ENCODE data around the gene SNX9. TPM values are rescaled to one million over a fixed set of nuclear protein-coding genes. Genes with fewer than 3 reads are reported as not detected.

Gene SNX9
- total and polyA plus RNA-seq, 2 of the 4 experiments (the other 2 are of a cell fraction) = 35.3 to 41.2 TPM

DNA sequence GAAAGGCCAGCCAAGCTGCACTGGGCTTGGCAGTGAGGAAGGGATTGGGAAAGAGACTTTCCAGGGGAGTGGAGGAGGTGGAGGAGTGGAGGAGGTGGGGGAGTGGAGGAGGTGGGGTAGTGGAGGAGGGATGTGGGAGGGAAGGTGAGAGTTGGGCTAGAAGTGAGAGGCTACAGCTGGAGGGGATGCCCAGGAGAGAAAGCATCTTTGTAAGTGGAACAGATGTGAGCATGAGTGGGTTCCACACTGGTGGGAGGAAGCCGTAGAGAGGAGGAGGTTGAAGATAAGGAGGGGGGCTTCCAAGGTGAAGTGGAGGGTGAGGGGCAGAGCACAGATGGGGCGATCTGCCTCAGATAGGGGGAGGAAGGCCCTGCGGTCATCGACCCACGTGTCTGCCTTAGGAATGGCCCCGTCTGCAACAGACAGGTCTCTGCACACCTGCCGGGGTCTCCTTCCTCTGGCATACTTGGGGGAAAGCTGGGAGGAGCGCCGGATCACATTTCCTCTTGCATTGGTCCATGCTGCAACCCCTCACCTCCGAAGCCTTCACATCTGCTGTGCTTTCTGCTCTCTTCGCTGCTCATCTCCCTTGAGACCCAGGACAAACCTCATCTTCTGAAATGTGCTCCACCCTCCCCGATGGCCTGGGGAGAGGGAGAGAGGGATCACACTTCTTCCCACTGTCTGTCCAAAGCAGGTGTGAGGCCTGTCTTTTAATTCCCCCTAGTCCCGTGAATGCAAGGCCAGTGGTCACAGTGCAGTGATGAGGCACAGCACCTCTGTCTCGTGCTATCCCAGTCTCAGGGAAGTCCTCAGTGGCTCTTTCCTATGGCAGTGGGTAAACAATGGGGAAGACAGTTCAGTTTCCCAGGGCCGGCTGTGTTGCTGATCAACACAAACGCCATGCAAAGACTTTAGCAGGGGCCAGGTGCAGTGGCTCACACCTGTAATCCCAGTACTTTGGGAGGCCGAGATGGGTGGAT lies 48.6 kb upstream of the SNX9 start:
- no peak for ATAC-seq (ENCODE audit: low read depth)

More for the DNA sequence above, 48.6 kb upstream of the SNX9 start:
- Histone ChIP-seq H3K4me2 (ENCODE audit: low read depth, low read length) (no peak overlapping the region), H3K9me3 (ENCODE audit: control insufficient read depth, insufficient read depth, low read length) (no peaks in the 10 kb centered on the region), H4K8ac (ENCODE audit: low read depth in 2 of 2, low read length in 2 of 2) (no peak overlapping the region), H3K27me3 (ENCODE audit: control insufficient read depth, insufficient read depth, low read length) (no peaks in the 10 kb centered on the region), H3K4me3 (ENCODE audit: insufficient read depth, low read depth, low read length) (no peak overlapping the region), H3K56ac (ENCODE audit: extremely low read depth, insufficient read depth, low read length) (no peak overlapping the region), H2AK5ac (ENCODE audit: low read depth, low read length) (peak overlapping the region; percentile 44; the same call in 1 of the 2 replicates), H3K9ac (ENCODE audit: low read depth, low read length) (no peak overlapping the region), H2BK120ac (ENCODE audit: low read depth, low read length) (no peak overlapping the region), H2BK15ac (ENCODE audit: low read depth, low read length) (no peak overlapping the region; the same call in 2 of the 3 replicates), H3K9me1 (ENCODE audit: insufficient read depth, low read length) (peaks cover 8% of the 10 kb centered on the region), H4K20me1 (ENCODE audit: insufficient read depth, low read length) (no peaks in the 10 kb centered on the region), H3K4ac (ENCODE audit: low read depth, low read length) (no peak overlapping the region), H2BK5ac (ENCODE audit: low read depth, low read length, poor library complexity, severe bottlenecking) (no peak overlapping the region), H3K27ac (ENCODE audit: insufficient read depth, low read length) (no peak overlapping the region), H3K4me1 (ENCODE audit: control insufficient read depth, insufficient read depth, low read length) (peaks cover 2% of the 10 kb centered on the region), H3K36me3 (ENCODE audit: control insufficient read depth, insufficient read depth, low read length) (no peaks in the 10 kb centered on the region), H3K18ac (ENCODE audit: low read depth, low read length) (no peak overlapping the region), H3K14ac (replicated peaks; ENCODE audit: low read depth, low read length) (no peak overlapping the region), H2BK20ac (ENCODE audit: low read depth, low read length) (no peak overlapping the region), H4K5ac (ENCODE audit: low read depth, low read length) (no peak overlapping the region), H3K23ac (ENCODE audit: low read depth, low read length) (no peak overlapping the region), H2AK9ac (replicated peaks; ENCODE audit: low read depth, low read length, poor library complexity) (no peak overlapping the region), H4K91ac (ENCODE audit: insufficient read depth, low read depth, low read length) (no peak overlapping the region), H3K79me1 (ENCODE audit: low read depth in 1 of 2, low read length in 2 of 2) (peaks cover 0 to 4% of the 10 kb centered on the region in 2 experiments; a peak in 1 of 4 replicates), H2AFZ (replicated peaks; ENCODE audit: low read length, poor library complexity) (no peak overlapping the region)
- ChIA-PET POLR2A (ENCODE audit: unreplicated experiment) (no interaction called here), CTCF (no interaction called here)
- 83% methylated on average over 4 of the region's 17 CpGs; no CpG with 5 or more reads in 1 of the 2 experiments for WGBS, 2 experiments (ENCODE audit: extremely low coverage in 2 of 2, insufficient read length in 1 of 2)
- in situ Hi-C loops (cut with MboI; ENCODE audit: low sequenced_read_pairs) = no loop called here
- no peak for DNase-seq
- intact Hi-C loops (cut with micrococcal nuclease) = no loop called here
- dilution Hi-C loops (cut with HindIII; ENCODE audit: low sequenced_read_pairs, unreplicated experiment) = no loop called here
- no peak for TF ChIP-seq SMC3 (IDR thresholded peaks at IDR 0.05; ENCODE audit: low read depth, low read length)
- no peak for TF ChIP-seq MXI1 (IDR thresholded peaks at IDR 0.05; ENCODE audit: borderline replicate concordance, low read depth, low read length)
- no peak for TF ChIP-seq MAZ (IDR thresholded peaks at IDR 0.05; ENCODE audit: borderline replicate concordance, low read depth, low read length)
- no peak for TF ChIP-seq POLR2A (IDR thresholded peaks at IDR 0.05; ENCODE audit: low read depth, low read length)
- no peak for TF ChIP-seq CEBPB (IDR thresholded peaks at IDR 0.05; ENCODE audit: low read depth, low read length)
- no peak for TF ChIP-seq RFX5 (IDR thresholded peaks at IDR 0.05; ENCODE audit: low read depth, low read length)
- no peak for TF ChIP-seq RAD21 (IDR thresholded peaks at IDR 0.05; ENCODE audit: low read length)
- no peak for TF ChIP-seq NFE2L2 (IDR thresholded peaks at IDR 0.05; ENCODE audit: low read depth, low read length)
- TF ChIP-seq, protein P1, sequence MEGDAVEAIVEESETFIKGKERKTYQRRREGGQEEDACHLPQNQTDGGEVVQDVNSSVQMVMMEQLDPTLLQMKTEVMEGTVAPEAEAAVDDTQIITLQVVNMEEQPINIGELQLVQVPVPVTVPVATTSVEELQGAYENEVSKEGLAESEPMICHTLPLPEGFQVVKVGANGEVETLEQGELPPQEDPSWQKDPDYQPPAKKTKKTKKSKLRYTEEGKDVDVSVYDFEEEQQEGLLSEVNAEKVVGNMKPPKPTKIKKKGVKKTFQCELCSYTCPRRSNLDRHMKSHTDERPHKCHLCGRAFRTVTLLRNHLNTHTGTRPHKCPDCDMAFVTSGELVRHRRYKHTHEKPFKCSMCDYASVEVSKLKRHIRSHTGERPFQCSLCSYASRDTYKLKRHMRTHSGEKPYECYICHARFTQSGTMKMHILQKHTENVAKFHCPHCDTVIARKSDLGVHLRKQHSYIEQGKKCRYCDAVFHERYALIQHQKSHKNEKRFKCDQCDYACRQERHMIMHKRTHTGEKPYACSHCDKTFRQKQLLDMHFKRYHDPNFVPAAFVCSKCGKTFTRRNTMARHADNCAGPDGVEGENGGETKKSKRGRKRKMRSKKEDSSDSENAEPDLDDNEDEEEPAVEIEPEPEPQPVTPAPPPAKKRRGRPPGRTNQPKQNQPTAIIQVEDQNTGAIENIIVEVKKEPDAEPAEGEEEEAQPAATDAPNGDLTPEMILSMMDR (conservative IDR thresholded peaks at IDR 0.05; ENCODE audit: low read depth, low read length) = no peak
- no TSS peak for BruUV-seq (replicated peaks)

All from IMR-90 (cell line).